Measurements from ENCODE around the gene SULT1C4.
"Not testable (repeated sequence)": the region's sequence is repeated elsewhere in the genome, so short reads cannot be mapped to it uniquely, and the experiment has no call there.

SULT1C4 gene

DNA sequence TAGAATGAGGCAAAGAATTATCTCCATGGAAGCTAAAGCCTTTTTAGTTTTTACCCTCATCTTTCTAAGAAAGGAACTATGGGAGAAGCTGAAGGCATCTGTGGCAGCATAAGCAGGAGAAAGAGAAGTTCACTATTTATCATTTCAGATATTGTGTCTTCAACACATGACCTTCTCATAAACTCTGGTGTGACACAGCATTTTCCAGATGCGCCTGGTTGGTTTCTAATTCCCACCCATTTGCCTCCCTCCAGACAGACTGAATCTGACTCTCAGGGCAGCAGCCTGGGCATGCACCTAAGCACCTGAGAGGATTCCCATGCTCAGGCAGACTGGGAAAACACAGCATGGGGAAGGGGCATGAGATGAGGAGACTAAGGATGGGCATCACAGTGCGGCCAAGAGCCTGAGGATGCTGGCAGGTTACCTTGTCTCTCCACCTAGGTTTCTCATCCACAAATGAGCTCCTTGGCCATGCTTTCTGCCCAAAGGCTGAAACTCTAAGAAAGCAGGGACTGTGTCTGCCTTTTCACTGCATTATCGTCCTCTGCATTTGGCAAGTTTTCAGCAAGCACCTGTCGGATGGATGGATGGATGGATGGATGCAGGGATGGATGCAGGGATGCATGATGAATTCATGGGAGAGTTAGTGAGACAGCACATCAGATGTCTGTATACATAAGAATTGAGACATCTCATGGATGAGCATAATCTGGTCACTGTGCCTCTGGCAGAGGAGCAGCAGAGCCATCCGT, 28.8 kb upstream of the SULT1C4 start:
- no peak for DNase-seq (ENCODE audit: extremely low spot score)
- POLR2A ChIA-PET = no interaction called here
- TF ChIP-seq, protein P1, sequence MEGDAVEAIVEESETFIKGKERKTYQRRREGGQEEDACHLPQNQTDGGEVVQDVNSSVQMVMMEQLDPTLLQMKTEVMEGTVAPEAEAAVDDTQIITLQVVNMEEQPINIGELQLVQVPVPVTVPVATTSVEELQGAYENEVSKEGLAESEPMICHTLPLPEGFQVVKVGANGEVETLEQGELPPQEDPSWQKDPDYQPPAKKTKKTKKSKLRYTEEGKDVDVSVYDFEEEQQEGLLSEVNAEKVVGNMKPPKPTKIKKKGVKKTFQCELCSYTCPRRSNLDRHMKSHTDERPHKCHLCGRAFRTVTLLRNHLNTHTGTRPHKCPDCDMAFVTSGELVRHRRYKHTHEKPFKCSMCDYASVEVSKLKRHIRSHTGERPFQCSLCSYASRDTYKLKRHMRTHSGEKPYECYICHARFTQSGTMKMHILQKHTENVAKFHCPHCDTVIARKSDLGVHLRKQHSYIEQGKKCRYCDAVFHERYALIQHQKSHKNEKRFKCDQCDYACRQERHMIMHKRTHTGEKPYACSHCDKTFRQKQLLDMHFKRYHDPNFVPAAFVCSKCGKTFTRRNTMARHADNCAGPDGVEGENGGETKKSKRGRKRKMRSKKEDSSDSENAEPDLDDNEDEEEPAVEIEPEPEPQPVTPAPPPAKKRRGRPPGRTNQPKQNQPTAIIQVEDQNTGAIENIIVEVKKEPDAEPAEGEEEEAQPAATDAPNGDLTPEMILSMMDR (IDR thresholded peaks at IDR 0.05; ENCODE audit: control extremely low read depth, extremely low read depth, low read depth, missing control alignments) = no peak
- CTCF ChIA-PET = interaction anchor here (1.0 to 2.0 kb wide), 2 partner anchors 235 to 287 kb away, joined by 3 to 7 read pairs; no protein-coding TSS in a partner anchor

DNA sequence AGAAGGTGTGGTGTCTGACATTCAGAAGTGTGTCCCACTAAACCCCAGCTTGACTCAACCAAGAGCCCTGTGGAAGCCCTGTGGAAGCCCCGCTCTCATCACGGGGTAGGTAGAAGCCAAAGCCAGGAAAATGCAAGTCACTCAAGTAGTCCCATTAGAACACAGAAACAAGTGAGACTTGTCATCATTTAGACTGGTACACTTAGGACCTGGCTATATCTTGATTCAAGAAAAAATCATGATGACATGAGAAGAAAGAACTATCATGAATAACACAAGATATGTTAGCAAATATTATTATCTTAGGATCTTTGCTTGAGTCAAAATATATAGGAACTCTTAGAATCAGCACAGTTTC, 28.2 kb upstream of the SULT1C4 start:
- CTCF ChIA-PET = interaction anchor here (1.0 to 2.0 kb wide), 2 partner anchors 235 to 286 kb away, joined by 3 to 7 read pairs; no protein-coding TSS in a partner anchor
- TF ChIP-seq, protein P1 (IDR thresholded peaks at IDR 0.05; ENCODE audit: control extremely low read depth, extremely low read depth, low read depth, missing control alignments) = no peak
- POLR2A ChIA-PET = no interaction called here
- no peak for DNase-seq (ENCODE audit: extremely low spot score)

DNA sequence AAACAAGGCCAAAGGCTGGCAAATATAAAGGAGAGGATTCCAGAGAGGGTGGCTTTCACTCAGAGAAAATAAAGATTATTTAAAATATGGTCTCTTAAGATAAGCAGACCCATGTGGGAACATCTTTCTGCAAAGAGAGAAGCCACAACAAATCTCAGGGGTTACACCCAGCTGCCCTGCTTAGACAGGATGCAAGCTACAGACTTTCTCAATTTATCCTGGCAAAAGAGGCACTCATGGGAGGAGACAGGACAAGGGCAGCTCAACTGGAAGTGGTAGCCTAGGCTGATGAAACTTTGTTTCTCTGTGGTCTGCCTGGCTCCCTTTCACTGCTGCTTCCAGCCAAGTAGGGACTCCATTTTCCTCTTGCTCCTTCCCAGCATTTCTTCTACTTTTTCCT, 25.9 kb upstream of the SULT1C4 start:
- no peak for DNase-seq (ENCODE audit: extremely low spot score)
- POLR2A ChIA-PET = no interaction called here
- TF ChIP-seq, protein P1 (IDR thresholded peaks at IDR 0.05; ENCODE audit: control extremely low read depth, extremely low read depth, low read depth, missing control alignments) = no peak
- CTCF ChIA-PET = interaction anchor here (1.4 to 2.0 kb wide), 4 partner anchors 11 to 232 kb away, joined by 3 to 9 read pairs (median 3); no protein-coding TSS in a partner anchor

DNA sequence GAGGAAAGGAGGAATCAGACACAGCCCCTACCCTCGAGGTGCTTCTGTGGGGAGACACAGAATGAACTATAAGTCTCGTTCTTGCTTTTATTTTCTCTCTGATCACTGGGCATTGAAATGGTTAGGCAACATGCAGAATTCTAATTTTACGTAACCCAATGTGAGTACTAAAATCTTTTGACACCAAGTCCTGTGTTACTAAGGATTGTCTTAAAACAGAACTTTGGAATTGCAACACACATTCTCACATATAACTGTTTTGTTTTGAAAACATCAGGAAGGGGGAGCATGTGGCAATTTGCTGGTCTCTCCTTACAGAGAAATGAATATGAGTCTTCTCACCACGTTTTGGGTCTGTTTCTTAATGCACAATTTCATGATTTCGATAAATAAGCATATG, 23.6 kb upstream of the SULT1C4 start:
- TF ChIP-seq, protein P1 (IDR thresholded peaks at IDR 0.05; ENCODE audit: control extremely low read depth, extremely low read depth, low read depth, missing control alignments) = no peak
- no peak for DNase-seq (ENCODE audit: extremely low spot score)
- POLR2A ChIA-PET = no interaction called here
- CTCF ChIA-PET = interaction anchor here (1.8 kb wide), 1 partner anchor 230 kb away, joined by 10 read pairs; no protein-coding TSS in a partner anchor

DNA sequence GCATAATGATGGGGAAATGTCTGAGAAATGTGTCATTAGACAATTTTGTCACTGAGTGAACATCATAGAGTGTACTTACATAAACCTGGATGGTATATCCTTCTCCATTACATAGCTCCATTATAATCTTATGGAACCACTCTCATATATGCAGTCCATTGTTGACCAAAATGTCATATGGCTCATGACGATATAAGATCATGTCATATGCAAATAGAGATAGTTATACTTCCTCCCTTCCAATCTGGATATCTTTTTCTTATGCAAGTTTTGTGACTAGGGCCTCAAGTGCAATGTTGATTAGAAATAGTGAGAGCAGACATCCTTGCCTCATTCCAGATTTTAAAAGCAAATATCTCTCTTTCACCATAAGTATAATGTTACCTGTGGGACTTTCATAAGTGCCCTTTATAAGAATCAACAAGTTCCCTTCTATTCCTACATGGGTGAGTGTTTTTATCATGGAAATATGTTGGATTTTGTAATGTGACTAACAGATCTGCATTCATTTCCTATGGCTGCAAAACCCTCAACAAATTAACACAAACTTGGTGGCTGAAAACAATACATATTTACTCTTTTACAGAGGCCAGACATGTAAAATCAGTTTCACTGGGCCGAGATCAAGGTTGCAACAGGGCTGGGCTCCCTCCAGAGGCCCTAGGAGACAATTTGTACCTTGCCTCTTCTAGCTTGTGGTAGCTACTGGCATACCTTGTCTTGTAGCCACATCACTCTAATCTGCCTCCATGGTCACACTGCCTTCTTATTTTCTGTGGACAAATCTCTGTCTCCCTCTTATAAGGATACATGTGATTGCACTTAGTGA, 21.6 kb upstream of the SULT1C4 start:
- ChIA-PET CTCF (no interaction called here), POLR2A (no interaction called here)
- TF ChIP-seq, protein P1 (IDR thresholded peaks at IDR 0.05; ENCODE audit: control extremely low read depth, extremely low read depth, low read depth, missing control alignments) = no peak
- no peak for DNase-seq (ENCODE audit: extremely low spot score)

DNA sequence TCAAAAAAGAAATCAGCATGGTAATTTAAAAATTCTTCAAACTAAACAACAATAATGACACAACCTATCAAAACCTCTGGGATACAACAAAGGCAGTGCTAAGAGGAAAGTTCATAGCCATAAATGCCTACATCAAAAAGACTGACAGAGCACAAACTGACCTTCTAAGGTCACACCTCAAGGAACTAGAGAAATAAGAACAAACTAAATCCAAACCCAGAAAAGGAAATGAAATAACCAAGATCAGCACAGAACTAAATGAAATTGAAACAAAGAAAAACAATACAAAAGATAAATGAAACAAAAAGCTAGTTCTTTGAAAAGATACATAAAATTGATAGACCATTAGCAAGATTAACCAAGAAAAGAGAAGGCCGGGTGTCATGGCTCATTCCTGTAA, 18.4 kb upstream of the SULT1C4 start:
- CTCF ChIA-PET = interaction anchor here (1.1 to 1.4 kb wide), 2 partner anchors 36 to 225 kb away, joined by 3 read pairs; no protein-coding TSS in a partner anchor
- DNase-seq (ENCODE audit: extremely low spot score); POLR2A ChIA-PET: not testable (repeated sequence)
